Testis (tissue), 2 donors: ENCODE data around the gene ZNF777.

Experiments used
- POLR2A ChIP-seq: fragments of 450-650 bp; IDR thresholded peaks from one replicate; pipeline ENCODE4 v1.6.1; 2017; ENCODE audit warnings: antibody characterized with exemption, mild to moderate bottlenecking, moderate library complexity
- TF ChIP-seq, protein P1 (sequence below), 3 experiments: fragments of 450-650 bp in 2 of 3; fragments of 200-600 bp in 1 of 3; sonication (generic) in 1 of 3; IDR thresholded peaks; one replicate each; pipeline ENCODE4 v1.5.1; 2016 to 2019; ENCODE audit warnings: antibody characterized with exemption in 3 of 3, mild to moderate bottlenecking in 2 of 3, moderate library complexity in 1 of 3

DNA sequence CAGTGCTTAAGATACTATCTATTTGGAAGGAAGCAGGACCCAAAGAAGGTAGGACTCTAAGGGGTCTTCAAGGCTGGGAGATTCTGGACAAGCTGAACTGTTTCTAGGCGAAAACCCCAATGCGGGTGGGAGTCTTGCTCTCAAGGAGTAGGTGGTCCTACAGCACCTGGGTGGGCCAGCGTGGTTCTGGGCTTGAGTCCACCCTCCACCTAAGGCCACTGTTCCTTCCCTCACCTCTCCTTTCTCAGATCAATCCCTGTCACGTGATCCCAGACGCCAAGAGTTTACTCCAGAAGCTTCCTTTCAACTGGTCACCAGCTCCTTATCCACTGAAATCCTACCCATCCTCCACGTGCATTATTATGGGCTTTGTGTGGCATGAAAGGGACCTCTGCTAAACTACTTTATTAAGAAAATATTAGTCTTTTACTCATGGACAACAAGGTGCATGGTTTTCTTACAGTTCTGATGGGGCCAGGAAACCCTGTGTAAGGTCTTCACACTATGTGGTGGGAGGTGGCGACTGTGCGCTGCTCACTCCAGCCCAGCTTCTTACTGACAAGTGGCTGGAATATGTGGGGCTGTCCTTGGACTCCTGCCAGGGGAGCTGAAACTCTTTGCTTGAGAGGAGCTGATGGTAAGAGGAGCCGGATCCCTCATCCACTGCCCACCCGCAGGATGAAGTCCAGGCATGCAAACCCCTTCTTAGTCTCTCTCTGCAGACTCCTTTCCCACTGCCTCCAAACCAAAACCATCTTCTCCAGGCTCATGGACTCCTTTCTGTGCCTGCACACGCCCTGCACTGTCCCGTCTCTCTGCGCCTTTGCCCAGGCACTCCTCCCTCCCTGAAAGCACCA lies 35.2 kb upstream of the ZNF777 start:
- TF ChIP-seq, protein P1, sequence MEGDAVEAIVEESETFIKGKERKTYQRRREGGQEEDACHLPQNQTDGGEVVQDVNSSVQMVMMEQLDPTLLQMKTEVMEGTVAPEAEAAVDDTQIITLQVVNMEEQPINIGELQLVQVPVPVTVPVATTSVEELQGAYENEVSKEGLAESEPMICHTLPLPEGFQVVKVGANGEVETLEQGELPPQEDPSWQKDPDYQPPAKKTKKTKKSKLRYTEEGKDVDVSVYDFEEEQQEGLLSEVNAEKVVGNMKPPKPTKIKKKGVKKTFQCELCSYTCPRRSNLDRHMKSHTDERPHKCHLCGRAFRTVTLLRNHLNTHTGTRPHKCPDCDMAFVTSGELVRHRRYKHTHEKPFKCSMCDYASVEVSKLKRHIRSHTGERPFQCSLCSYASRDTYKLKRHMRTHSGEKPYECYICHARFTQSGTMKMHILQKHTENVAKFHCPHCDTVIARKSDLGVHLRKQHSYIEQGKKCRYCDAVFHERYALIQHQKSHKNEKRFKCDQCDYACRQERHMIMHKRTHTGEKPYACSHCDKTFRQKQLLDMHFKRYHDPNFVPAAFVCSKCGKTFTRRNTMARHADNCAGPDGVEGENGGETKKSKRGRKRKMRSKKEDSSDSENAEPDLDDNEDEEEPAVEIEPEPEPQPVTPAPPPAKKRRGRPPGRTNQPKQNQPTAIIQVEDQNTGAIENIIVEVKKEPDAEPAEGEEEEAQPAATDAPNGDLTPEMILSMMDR (IDR thresholded peaks at IDR 0.05), result no peak
- no peak for TF ChIP-seq POLR2A
